GM10847 (cell line): ENCODE measurements around the gene FAM169A.

ENCODE experiments used
- POLR2A ChIP-seq: IDR thresholded peaks from 2 replicates; pipeline ENCODE4 v1.6.1; 2011; ENCODE audit not compliant: insufficient read length; ENCODE audit errors: extremely low read depth

The FAM169A gene

GRCh38 chr5:74761241-74761640 is 104.9 kb downstream of the FAM169A start:
- no peak for TF ChIP-seq POLR2A

- no peak for TF ChIP-seq POLR2A
Measured at GRCh38 chr5:74738406-74738805, 127.8 kb downstream of the FAM169A start.

- TF ChIP-seq POLR2A, result no peak
Measured at GRCh38 chr5:74736759-74737158, 129.4 kb downstream of the FAM169A start.
